Common myeloid progenitor, CD34-positive (primary cell): ENCODE data around the gene DPEP1.

Experiments
- CTCF ChIA-PET: fragments of 350-600 bp; sonication (Branson Sonifier 250); formaldehyde crosslinking; loops from one replicate; lab custom pipeline; 2021; ENCODE audit warnings: antibody characterized with exemption; lab: Charles Lee
- POLR2A ChIA-PET: fragments of 350-600 bp; sonication (Branson Sonifier 250); formaldehyde crosslinking; loops from one replicate; lab custom pipeline; 2021; ENCODE audit warnings: antibody characterized with exemption; lab: Charles Lee
- DNase-seq, 3 donors: peaks; one replicate each; pipeline versions ENCODE4 v3.0.0 to v3.0.0-alpha.2; 2013
- H3K27ac ChIP-seq, 2 experiments: 1 replicate in 1 of 2; 2 replicates in 1 of 2; pipeline ENCODE4 v1.7.0; 2013; ENCODE audit warnings: inconsistent platforms in 2 of 2, low read length in 2 of 2, mild to moderate bottlenecking in 2 of 2, low read depth in 1 of 2, moderate library complexity in 1 of 2; ENCODE audit not compliant: severe bottlenecking in 2 of 2, insufficient read depth in 1 of 2, poor library complexity in 1 of 2
- H3K27me3 ChIP-seq, 5 experiments: replicated peaks in 2 of 5; 1 replicate in 3 of 5; 2 replicates in 2 of 5; pipeline versions ENCODE4 v1.6.1 to v1.7.0; 2013; ENCODE audit warnings: low read length in 4 of 5, mild to moderate bottlenecking in 2 of 5, moderate library complexity in 2 of 5, inconsistent platforms in 1 of 5; ENCODE audit not compliant: insufficient read depth in 5 of 5, control insufficient read depth in 4 of 5
- H3K36me3 ChIP-seq, 4 experiments: 1 replicate in 2 of 4; 2 replicates in 2 of 4; pipeline versions ENCODE4 v1.6.1 to v1.7.0; 2013; ENCODE audit warnings: low read length in 3 of 4, control low read depth in 1 of 4, mild to moderate bottlenecking in 1 of 4; ENCODE audit not compliant: control insufficient read depth in 4 of 4, insufficient read depth in 4 of 4
- H3K4me1 ChIP-seq, 4 experiments: 1 replicate in 3 of 4; 2 replicates in 1 of 4; pipeline versions ENCODE4 v1.6.1 to v1.7.1; 2013; ENCODE audit warnings: low read length in 3 of 4, mild to moderate bottlenecking in 3 of 4, control low read depth in 1 of 4, inconsistent platforms in 1 of 4, moderate library complexity in 1 of 4; ENCODE audit not compliant: control insufficient read depth in 4 of 4, insufficient read depth in 4 of 4; ENCODE audit errors: control extremely low read depth in 1 of 4
- H3K4me3 ChIP-seq, 7 experiments: 1 replicate in 4 of 7; 2 replicates in 3 of 7; pipeline versions ENCODE4 v1.5.1 to v1.7.0; 2013; ENCODE audit warnings: mild to moderate bottlenecking in 7 of 7, low read length in 6 of 7, moderate library complexity in 6 of 7, inconsistent platforms in 2 of 7, low read depth in 2 of 7, control low read depth in 1 of 7; ENCODE audit not compliant: insufficient read depth in 4 of 7, control insufficient read depth in 1 of 7; ENCODE audit errors: extremely low read depth in 1 of 7
- H3K9me3 ChIP-seq, 5 experiments: 1 replicate in 4 of 5; 2 replicates in 1 of 5; pipeline versions ENCODE4 v1.6.1 to v1.7.1; 2013; ENCODE audit warnings: low read length in 4 of 5, mild to moderate bottlenecking in 2 of 5, inconsistent platforms in 1 of 5, low read depth in 1 of 5, moderate library complexity in 1 of 5; ENCODE audit not compliant: control insufficient read depth in 4 of 5, insufficient read depth in 2 of 5; ENCODE audit errors: control extremely low read depth in 1 of 5
- WGBS: methylation state at CpG from one replicate; pipeline ENCODE4 v1.1.5; 2013; ENCODE audit not compliant: insufficient coverage; 5-methylcytosine and 5-hydroxymethylcytosine counted together

The DPEP1 gene

DNA sequence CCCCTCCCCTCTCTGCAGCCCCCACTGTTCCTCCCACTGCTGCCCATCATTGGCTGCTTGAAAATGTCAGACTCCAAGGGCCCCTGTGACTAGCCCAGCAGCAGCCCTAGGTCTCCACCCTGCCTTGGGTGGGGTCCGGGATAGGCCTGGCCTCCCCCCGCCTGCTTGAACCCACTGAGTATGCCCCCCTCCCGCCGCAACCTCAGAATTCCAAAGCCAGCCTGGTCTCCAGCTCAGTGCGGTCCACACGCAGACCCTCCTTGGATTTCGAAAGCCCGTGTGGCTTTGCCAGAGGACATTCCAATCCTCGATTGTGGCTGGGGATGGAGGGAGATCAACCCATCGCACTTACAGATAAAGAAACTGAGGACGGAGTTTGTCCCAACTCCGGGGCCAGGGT, 6.4 kb downstream of the DPEP1 start:
- no peaks in the 10 kb centered on the region for H3K9me3 ChIP-seq
- no peak overlapping the region for H3K4me3 ChIP-seq
- H3K27me3 ChIP-seq, result peaks cover 0 to 20% (median 10%) of the 10 kb centered on the region in 5 experiments
- DNase-seq, result no peak
- WGBS, result 100% methylated on average over 10 of the region's 12 CpGs
- no peaks in the 10 kb centered on the region for H3K36me3 ChIP-seq
- H3K4me1 ChIP-seq, result no peaks in the 10 kb centered on the region
- ChIA-PET CTCF (no interaction called here), POLR2A (no interaction called here)
- no peak overlapping the region for H3K27ac ChIP-seq

- Histone ChIP-seq H3K4me1 (no peaks in the 10 kb centered on the region), H3K27me3 (peaks cover 0 to 24% (median 10%) of the 10 kb centered on the region in 5 experiments), H3K4me3 (no peak overlapping the region), H3K27ac (no peak overlapping the region), H3K36me3 (no peaks in the 10 kb centered on the region), H3K9me3 (no peaks in the 10 kb centered on the region)
- WGBS, result 95% methylated on average over 15 of the region's 16 CpGs
- POLR2A ChIA-PET, result no interaction called here
- CTCF ChIA-PET, result no interaction called here
- no peak for DNase-seq
Observed at GRCh38 chr16:89620406-89620841, 7.0 kb downstream of the DPEP1 start.

- H3K4me3 ChIP-seq, result no peak overlapping the region
- POLR2A ChIA-PET, result no interaction called here
Observed at GRCh38 chr16:89621136-89621697, 7.8 kb downstream of the DPEP1 start.

DNA sequence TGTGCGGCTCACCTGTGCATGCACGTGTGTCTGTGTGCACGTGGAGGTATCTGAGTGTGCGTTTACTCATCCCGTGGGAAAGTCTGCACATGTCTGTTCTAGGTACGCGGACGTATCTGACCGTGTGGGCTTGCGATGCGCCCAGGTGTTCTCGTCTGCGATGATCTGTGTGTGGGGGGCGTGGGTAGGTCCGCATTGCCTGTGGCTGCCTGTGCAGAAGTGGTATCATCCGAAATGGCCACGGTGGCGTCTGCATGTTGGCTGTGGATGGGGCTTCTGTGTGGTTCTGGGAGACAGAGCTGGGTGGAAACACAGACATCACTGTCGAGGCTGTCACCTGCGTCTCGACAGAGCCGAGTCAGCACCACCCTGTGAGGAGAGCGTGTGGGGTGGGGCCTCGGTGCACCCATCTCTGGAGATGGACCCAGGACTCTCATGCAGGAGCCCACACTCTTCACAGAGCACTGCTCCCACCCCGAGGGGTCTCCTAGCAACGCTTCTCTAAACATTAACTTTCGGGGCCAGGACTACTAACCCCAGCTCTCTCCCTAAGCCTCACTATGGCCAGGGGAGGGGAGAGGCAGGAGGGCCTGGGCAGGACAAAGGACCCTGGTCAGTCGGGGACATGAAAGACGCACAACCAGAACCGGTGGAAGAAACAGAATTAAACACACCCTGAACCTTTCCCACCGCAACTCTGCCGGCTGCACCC, 8.4 kb downstream of the DPEP1 start:
- POLR2A ChIA-PET, result no interaction called here
- H3K4me1 ChIP-seq, result no peaks in the 10 kb centered on the region
- 94% methylated on average over 28 of the region's 32 CpGs for WGBS
- no peak overlapping the region for H3K27ac ChIP-seq
- H3K27me3 ChIP-seq, result peaks cover 0 to 27% (median 13%) of the 10 kb centered on the region in 5 experiments
- H3K36me3 ChIP-seq, result no peaks in the 10 kb centered on the region
- DNase-seq, result no peak
- CTCF ChIA-PET, result interaction anchor here (0.6 to 1.0 kb wide), 2 partner anchors 9 to 18 kb away, joined by 3 read pairs; partner anchors contain the start of gene DPEP1
- H3K4me3 ChIP-seq, result no peak overlapping the region
- H3K9me3 ChIP-seq, result no peaks in the 10 kb centered on the region

More at GRCh38 chr16:89621136-89621697, 7.8 kb downstream of the DPEP1 start:
- Histone ChIP-seq H3K36me3 (no peaks in the 10 kb centered on the region), H3K4me1 (no peaks in the 10 kb centered on the region), H3K27ac (no peak overlapping the region), H3K27me3 (peaks cover 0 to 27% (median 13%) of the 10 kb centered on the region in 5 experiments), H3K9me3 (no peaks in the 10 kb centered on the region)
- DNase-seq, result no peak
- CTCF ChIA-PET, result interaction anchor here (0.6 to 1.0 kb wide), 2 partner anchors 8 to 19 kb away, joined by 3 read pairs; partner anchors contain the start of gene DPEP1
- WGBS, result 97% methylated on average over 14 of the region's 18 CpGs

- WGBS, result 59% methylated on average over 26 of the region's 28 CpGs
- Histone ChIP-seq H3K4me1 (no peaks in the 10 kb centered on the region), H3K4me3 (no peak overlapping the region), H3K36me3 (no peaks in the 10 kb centered on the region), H3K9me3 (no peaks in the 10 kb centered on the region), H3K27me3 (peaks cover 0 to 27% (median 13%) of the 10 kb centered on the region in 5 experiments), H3K27ac (no peak overlapping the region)
- POLR2A ChIA-PET, result no interaction called here
- CTCF ChIA-PET, result interaction anchor here (1.1 to 2.1 kb wide), 2 partner anchors 9 to 11 kb away, joined by 4 to 7 read pairs; no protein-coding TSS in a partner anchor
- DNase-seq, result no peak
Observed at GRCh38 chr16:89623511-89624261, 10.2 kb downstream of the DPEP1 start.

DNA sequence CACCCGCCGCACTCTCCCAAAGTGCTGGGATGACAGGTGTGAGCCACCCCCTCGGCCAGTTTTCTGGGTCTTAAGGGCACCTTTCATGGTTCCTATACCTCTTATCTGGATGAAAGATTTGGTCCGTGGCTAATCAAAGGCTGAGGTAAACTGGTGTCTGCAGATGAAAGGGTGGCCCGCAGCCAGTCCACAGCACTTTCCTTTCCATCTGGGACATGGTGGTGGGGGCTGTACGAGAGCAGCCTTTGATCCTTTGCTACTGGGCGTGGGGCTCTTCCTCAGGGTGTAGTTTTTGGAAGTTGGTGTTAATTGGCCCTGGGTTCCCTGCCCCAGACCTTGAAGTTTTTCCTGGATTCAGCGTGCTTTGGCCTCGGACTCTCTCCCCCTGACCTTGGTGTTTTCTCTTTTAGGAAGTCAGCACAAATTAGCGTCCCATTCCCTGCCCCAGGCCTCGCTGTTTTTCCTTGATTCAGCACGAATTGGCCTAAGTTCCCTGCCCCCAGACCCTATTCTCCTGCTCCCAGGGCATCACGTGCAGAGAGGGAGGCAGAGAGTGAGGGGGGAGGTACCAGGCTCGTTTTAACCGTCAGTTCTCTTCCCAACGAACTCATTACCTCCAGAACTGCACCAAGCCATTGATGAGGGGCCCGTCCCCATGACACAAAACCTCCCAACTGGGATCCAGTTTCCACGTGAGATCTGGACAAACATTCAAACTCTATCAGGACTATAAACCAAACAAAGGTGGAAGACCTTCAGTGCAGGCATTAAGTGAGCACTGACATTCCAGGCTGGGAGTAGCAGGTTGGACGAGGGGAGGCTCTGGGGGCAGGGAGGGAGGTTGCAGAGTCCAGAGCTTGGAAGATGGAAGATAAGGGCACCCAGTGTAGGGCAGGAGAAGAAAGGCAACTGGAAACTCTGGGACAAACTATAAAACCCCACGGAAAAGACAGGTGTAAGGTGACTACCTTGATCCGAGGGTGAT, 11.6 kb downstream of the DPEP1 start:
- Histone ChIP-seq H3K36me3 (no peaks in the 10 kb centered on the region), H3K27ac (no peak overlapping the region), H3K27me3 (peaks cover 0 to 27% (median 13%) of the 10 kb centered on the region in 5 experiments), H3K4me3 (no peak overlapping the region), H3K4me1 (no peaks in the 10 kb centered on the region), H3K9me3 (peaks cover 0 to under 1% (median 0%) of the 10 kb centered on the region in 5 experiments)
- POLR2A ChIA-PET, result no interaction called here
- WGBS, result 94% methylated on average over 10 of the region's 21 CpGs
- no peak for DNase-seq
- CTCF ChIA-PET, result interaction anchor here (2.1 kb wide), 1 partner anchor 11 kb away, joined by 7 read pairs; no protein-coding TSS in a partner anchor
